Measurements from ENCODE around the gene ATG12. TPM values are rescaled to one million over a fixed set of nuclear protein-coding genes. Genes with fewer than 3 reads are reported as not detected.

The ATG12 gene
- total RNA-seq (2022; extraction: Qiagen RNA extraction), result 36.9 to 45.7 TPM (median 41.1 TPM) in 5 replicates

GRCh38 chr5:115841382-115842088 is at the start of gene ATG12, which contains the start of gene AP3S1:
ATG12 (minus strand) TSS chr5:115841565; CDS start chr5:115841552, 13 bp downstream.
AP3S1 (plus strand) TSS chr5:115841935; CDS start chr5:115842038, 103 bp downstream.

GRCh38 chr5:115816226-115817081 is 24.9 kb downstream of the ATG12 start, which contains the start of gene CDO1:
CDO1 (minus strand) TSS chr5:115816659; CDS start chr5:115816397, 262 bp downstream.

Other genes starting within 250 kb of the ATG12 start
- gene TICAM2, start 239.1 kb downstream of the ATG12 start, total RNA-seq (2022; extraction: Qiagen RNA extraction), result 0.87 to 1.5 TPM (median 1.1 TPM) in 5 replicates
- gene TMED7, start 215.5 kb downstream of the ATG12 start, total RNA-seq (2022; extraction: Qiagen RNA extraction), result 44.8 to 61.5 TPM (median 55.6 TPM) in 5 replicates
- not detected in 5 replicates for gene CDO1, start 24.9 kb downstream of the ATG12 start, total RNA-seq (2022; extraction: Qiagen RNA extraction)
- gene AP3S1, start 370 bp upstream of the ATG12 start, total RNA-seq (2022; extraction: Qiagen RNA extraction), result 71.4 to 90.5 TPM (median 85.2 TPM) in 5 replicates
- gene LVRN, start 120.9 kb upstream of the ATG12 start, total RNA-seq (2022; extraction: Qiagen RNA extraction), result 0.02 to 0.07 TPM (median 0.05 TPM) in 4 of 5 replicates, not detected in the other
- 0.06 to 0.22 TPM (median 0.15 TPM) in 5 replicates for gene ARL14EPL, start 190.9 kb upstream of the ATG12 start, total RNA-seq (2022; extraction: Qiagen RNA extraction)
- 32.2 to 36.3 TPM (median 34.5 TPM) in 5 replicates for gene COMMD10, start 243.5 kb upstream of the ATG12 start, total RNA-seq (2022; extraction: Qiagen RNA extraction)